GOT3 (cell line): ENCODE measurements around the gene RPS25.
A peak's percentile ranks its signal among the peaks of the same experiment; 100 is the strongest.
"Not testable (repeated sequence)": the region's sequence is repeated elsewhere in the genome, so short reads cannot be mapped to it uniquely, and the experiment has no call there.

ENCODE experiments used
- DNase-seq: peaks from one replicate; lab custom pipeline; 2025; ENCODE audit warnings: mixed read lengths; lab: John Stamatoyannopoulos, UW

RPS25 gene

DNA sequence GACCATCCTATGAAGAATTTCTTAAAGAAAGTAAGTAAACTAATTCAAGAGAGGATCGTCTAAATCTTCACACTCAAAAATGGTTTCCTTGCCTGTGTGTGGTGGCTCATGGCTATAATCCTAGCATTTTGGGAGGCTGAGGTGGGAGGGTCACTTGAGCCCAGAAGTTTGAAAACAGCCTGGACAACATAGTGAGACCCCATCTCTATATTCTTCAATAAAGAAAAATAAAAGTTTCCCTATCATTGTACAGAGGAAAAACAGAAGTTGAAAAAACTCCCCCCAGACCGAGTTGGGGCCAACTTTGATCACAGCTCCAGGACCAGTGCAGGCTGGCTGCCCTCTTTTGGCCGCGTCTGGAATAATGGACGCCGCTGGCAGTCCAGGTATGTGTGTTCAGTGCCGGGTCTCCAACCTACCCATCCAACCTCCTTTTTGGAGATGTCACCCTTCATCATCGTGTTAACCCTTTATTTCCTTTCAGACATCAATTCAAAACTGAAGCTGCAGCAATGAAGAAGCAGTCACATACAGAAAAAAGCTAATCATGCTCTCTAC lies 3.0 kb downstream of the RPS25 start:
- no peak for DNase-seq

DNA sequence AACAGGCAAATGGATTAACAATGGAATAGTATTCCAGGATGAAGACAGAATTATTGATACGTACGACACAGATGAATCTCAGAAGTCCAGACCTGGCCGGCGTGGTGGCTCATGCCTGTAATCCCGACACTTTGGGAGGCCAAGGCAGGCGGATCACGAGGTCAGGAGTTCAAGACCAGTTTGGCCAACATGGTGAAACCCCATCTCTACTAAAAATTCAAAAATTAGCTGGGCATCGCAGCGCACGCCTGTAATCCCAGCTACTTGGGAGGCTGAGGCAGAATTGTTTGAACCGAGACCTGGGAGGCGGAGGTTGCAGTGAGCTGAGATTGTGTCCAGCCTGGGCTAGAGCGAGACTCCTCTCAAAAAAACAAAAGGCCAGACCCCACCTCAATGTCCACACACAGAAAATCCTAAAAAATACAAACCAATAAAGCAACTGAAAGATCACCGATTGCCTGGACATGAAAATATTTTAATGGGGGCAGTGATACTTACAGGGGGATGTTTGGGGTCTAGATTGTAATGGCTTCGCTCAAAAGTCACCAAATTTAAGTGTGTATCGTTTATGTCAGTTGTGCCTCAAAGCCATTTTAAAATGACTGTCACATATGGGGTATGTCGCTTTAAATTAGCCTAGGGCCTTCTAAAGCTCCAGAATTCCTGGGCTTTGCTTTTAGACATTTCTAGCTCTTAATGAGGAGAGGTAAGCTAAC lies 3.8 kb downstream of the RPS25 start:
- no peak for DNase-seq

DNA sequence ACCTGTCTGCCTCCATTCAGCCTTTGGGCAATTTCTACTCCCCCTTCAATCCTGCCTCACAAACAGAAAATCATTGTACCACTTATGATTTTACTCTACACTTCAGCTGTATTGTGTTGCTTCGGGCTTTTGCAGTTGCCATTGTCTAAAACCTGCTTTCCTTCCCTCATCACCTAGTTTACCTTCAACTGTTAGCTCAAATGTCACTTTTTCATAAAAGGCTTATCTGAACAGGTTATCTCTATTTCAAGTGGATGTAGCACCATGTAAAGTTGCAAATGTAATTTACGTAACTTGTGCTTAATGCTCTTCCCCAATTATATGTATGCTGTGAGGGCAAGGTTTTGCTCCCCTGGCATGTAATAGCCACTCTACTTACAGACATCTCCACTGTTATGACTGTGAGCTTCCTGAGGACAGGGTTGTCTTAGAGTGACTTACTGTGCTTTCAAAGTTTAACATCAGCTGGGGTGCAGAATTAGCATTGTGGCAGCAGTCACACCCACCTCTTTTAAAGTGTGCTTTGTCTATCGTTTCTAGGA lies 5.4 kb downstream of the RPS25 start:
- DNase-seq, result no peak

DNA sequence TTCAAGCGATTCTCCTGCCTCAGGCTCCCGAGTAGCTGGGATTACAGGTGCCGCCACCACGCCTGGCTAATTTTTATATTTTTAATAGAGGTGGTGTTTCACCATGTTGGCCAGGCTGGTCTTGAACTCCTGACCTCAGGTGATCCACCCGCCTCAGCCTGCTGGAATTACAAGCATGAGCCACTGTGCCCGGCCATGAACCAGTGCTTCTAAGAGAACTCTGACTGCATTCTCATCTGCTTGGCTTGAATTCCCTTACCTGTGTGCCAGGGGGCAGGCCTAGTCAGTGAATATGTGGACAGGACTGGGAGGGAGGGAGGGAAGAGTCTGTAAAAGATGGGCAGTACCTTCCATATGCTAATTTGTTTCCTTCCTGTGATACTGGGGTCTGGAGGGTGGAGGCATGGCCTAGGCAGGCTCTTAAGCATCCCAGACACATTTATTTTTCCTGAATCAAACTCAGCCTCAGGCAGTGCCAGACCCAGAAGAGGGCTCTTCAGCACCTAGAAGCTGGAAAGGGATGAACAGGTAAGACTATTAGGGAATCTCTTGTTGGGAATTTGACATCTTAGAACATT lies 6.6 kb downstream of the RPS25 start:
- DNase-seq, result no peak

DNA sequence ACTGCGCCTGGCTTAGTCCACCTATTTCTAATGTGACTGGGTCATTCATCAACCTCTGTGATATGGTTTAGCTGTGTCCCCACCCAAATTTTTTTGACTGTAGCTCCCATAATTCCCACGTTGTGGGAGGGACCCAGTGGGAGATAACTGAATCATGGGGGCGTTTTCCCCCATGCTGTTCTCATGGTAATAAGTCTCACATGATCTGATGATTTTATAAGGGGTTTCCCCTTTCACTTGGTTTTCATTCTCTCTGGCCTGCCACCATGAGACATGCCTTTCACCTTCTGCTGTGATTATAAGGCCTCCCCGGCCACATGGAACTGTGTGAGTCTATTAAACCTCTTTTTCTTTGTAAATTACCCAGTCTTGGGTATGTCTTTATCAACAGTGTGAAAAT lies 11.5 kb downstream of the RPS25 start:
- no peak for DNase-seq

DNA sequence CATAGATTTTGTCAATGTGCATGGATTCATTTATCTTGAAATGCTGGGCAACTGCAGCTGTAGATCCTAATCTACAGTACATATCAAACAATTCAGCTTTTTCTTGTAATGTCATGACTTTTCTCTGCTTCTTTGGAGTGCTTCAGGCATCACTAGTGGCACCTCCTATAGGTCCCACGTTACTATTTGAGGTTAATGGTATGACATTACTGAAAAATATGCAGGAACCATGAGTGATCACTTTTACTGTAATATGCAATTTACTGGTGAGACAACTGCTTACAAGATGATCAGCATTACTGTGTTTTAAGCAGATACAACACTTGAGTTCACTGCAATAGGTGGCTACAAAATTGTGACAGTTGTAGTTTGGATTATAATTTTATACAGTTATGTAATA lies 17.2 kb downstream of the RPS25 start:
- DNase-seq, result no peak

DNA sequence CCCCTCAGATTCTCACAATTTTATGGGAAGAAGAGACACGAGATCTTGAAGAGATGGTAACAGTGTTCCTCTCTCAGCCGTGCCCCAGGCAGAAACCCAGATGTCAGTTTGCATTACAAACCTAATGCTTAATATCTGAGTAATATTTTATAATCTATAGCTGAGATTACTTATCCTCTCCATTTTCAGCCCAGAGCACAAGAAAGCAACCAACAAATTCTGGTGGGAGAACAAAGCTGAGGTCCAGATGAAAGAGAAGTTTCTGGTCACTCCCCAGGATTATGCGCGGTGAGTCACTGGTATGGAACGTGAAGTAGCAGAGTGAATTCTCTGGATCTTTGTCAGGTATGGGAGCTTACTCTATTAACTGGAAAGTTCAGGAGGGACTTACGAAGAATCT lies 19.3 kb downstream of the RPS25 start:
- no peak for DNase-seq

DNA sequence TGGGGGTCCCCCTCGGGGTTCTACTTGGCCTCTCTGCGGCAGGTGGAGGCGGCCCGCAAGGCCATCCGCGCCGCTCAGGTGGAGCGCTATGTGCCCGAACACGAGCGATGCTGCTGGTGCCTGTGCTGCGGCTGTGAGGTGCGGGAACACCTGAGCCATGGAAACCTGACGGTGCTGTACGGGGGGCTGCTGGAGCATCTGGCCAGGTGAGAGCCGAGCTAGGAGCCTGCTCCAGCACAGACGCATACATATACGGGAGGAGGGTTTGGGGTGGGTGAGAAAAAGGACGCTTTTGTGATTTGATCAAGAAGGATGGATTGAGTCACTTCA lies 19.8 kb downstream of the RPS25 start:
- no peak for DNase-seq

DNA sequence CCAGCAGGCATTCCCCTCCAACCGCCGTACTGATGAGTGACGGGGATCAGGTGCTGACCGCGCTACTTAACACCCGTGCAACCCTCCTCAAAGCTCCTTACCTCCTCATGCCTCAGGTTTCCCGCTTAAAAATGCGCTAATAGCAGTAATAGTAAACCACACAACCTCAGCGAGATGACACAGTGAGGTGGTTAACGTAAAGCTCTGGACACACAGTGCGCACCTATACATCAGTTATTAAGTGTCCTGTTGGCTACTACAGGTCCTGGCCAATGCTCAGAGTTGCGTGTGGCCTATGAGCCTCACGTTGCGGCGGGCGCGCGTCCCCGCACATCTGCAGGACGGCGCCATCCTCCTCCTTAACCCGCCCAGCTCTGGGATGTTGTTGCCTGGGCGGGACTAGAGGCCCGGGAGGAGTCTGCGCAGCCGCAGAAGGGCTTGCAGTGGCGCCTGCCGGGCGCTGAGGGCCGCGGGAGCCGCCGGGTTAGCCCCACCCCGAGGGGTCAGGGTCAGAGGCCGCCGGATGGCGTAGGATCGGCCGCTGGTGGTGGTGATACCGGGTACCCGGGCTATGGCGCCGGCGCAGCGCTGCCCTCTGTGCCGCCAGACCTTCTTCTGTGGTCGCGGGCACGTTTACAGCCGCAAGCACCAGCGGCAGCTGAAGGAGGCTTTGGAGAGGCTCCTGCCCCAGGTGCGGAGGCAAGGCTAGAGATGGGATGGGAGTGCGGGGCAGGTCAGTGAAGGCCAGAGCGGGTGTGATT lies 20.3 kb downstream of the RPS25 start, which contains the start of gene CENATAC:
CENATAC (plus strand) TSS at position 512 of the 761 bp plus-strand sequence; CDS start at position 572, 60 bp downstream.
- peak; percentile 42 for DNase-seq

DNA sequence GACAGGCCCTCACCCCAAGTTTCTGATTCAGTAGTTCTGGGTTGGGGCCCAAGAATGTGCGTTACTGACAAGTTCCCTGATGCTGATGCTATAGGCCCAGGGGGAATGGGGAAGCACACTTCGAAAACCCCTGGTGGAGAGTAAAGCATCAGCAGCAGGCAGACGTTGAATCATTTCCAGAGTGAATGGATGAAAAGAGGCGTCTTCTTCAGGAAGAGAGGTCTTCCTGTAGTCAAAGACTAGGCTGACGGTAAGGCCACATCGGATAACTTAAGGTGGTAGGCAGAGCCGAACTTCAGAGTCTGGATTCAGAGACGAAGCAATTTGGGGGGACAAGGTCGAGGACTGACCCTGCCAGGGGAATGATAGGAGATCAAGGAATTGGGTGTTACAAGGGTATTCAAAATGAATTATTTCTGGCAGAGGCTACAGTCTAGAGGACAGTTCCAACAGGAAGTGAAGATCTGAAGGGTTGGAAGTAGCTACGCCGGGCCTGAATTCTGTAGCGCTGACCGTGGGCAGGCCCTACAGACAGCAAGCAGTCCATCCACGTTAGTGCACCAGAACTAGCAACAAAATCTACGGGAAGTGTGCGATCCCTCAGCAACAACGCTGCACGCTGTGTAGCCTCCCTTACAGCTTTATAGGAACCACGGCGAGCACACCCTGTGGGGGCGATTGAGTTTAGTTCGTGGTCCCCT lies 21.1 kb downstream of the RPS25 start:
- no peak for DNase-seq

DNA sequence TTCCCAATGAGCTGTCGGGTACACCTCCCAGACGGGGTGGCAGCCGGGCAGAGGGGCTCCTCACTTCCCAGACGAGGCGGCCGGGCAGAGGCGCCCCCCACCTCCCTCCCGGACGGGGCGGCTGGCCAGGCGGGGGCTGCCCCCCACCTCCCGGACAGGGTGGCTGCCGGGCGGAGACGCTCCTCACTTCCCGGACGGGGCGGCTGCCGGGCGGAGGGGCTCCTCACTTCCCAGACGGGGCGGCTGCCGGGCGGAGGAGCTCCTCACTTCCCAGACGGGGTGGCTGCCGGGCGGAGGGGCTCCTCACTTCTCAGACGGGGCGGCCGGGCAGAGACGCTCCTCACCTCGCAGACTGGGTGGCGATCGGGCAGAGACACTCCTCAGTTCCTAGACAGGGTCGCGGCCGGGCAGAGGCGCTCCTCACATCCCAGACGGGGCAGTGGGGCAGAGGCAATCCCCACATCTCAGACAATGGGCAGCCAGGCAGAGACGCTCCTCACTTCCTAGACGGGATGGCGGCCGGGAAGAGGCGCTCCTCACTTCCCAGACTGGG lies 26.6 kb downstream of the RPS25 start:
- DNase-seq, result not testable (repeated sequence)

DNA sequence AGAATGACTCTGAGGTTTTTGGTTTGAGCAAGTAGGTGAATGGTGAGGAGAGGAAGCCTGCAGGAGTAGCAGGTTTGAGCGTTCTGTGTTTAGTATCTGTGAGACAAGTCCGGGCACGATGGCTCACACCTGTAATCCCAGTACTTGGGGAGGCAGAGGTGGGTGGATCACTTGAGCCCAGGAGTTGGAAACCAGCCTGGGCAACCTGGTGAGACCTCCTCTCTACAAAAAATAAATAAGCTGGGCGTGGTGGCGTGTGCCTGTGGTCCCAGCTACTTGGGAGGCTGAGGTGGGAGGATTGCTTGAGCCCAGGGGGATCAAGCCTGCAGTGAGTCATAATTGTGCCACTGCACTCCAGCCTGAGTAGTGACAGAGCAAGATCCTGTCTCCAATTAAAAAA lies 29.9 kb downstream of the RPS25 start:
- no peak for DNase-seq

DNA sequence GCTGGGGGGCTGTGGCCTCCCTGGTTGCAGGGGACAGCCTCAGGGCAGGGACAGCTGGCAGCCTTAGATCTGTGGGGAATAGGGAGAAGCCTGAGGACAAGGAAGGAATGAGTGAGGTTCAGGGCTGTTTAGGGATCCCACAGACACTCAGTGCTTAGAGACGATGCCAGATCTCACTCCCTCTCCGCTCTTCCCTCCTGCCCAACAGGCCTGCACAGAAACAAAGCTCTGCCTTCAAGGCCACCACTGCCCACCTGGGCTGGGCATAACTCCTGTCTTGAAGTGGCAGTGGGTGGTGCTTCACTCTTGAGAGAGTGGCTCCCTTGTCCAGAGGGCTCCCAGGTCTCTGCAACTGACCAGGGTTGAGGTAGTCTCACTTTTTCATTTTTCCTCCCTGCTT lies 33.3 kb downstream of the RPS25 start:
- DNase-seq, result no peak

DNA sequence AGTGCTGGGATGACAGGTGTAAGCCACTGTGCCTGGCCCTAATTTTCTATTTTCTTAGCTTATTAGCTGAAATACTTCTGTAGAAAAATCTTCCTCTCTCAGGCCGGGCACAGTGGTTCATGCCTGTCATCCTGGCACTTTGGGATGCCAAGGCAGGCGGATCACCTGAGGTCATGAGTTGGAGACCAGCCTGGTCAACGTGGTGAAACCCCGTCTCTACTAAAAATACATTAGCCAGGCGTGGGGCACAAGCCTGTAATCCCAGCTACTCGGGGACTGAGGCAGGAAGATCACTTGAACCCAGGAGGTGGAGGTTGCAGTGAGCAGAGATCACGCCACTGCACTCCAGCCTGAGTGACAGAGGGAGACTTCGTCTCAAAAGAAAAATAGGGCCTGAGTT lies 33.8 kb downstream of the RPS25 start:
- not testable (repeated sequence) for DNase-seq

DNA sequence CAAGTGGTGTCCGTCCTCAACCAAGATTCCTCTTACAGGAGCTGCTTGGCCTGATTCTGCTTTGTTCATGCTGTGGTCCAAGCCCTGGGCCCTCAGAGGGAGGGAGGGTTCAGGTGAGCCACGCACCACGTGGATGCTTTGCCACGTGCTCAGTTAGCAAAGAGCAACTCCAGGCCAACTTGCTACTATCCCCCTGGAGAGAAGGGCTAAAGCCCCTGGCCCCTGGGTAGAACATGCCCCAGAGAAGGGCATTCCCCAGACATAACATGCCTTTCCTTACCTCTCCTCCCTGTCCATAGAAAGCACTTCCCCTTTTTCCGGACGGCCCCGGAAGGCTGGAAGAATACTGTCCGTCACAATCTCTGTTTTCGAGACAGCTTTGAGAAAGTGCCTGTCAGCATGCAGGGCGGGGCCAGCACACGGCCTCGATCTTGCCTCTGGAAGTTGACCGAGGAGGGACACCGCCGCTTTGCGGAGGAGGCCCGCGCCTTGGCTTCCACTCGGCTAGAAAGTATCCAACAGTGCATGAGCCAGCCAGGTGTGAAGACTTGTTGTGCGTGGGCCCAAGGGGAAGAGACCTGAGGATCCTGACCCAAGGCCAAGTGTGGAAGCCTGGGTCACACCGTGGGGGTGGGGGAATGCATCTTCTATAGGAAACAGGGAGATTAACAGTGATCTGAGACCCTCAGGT lies 37.8 kb downstream of the RPS25 start:
- no peak for DNase-seq

DNA sequence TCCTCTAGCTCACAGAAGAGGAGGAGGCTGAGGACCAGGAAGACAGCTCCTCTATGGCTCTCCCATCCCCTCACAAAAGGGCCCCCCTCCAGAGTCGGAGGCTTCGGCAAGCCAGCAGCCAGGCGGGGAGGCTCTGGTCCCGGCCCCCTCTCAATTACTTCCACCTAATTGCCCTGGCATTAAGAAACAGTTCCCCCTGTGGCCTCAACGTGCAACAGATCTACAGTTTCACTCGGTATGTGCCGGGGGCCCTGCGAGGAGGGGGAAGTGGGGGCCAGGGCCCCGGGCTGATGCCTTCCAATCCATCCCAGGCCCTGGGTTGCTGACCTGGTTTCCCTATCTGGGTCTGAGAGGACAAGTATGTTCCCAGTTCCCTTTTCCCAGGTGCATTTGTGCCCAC lies 38.7 kb downstream of the RPS25 start:
- DNase-seq, result no peak

DNA sequence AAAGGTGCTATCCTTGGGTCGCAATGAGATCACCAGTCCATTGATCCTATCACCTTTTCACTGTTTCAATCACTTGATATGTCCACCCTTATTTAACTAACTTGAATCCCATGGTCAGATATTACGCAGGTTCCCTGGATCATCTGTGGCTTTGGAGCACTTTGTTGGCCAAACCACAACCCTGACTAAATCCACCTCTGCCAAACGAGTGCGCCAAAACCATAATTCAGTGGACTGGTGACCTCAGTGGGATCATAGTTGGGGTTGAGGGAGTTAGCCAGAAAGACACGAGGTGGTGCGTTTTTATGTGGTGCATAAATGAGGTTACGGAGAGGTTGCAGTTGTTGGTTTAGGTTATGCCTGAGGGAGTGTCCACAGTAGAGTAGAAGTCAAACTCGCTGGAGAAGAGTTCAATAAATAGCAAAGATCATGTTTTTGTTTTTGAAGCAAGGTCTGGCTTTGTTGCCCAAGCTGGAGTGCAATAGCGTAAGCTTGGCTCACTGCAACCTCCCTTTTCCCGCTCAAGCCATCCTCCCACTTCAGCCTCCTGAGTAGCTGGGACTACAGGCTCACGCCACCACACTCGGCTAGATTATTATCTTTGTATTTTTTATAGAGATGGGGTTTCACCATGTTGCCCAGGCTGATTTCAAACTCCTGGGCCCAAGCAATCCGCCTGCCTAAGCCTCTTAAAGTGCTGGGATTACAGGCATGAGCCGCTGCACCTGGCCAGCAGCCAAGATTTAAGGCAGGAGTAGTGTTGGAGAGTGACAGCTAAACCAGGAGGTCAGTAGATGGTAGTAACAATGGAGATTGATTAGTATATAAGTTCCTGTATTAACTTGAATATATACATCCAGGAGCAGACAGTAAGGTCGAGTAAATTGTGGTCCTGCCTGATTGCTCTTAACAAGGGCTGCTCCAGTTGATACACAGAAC lies 42.1 kb downstream of the RPS25 start:
- no peak for DNase-seq

DNA sequence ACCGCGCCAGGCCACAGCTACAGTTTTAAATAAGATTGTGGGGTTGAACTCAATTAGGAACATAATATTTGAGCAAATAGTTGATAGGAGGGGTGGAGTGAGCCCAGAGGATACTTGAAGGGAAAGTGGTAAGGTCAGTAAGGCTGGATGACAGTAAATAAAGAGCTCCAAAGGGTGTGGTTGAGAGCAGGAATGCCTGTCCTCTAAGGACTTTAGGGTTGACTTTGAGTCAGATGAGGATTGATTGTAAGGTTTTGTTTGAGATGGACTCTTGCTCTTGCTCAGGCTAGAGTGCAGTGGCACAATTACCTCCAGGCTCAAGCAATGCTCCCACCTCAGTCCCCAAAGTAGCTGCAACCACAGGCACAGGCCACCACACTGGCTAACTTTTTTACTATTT lies 44.2 kb downstream of the RPS25 start:
- DNase-seq, result no peak

DNA sequence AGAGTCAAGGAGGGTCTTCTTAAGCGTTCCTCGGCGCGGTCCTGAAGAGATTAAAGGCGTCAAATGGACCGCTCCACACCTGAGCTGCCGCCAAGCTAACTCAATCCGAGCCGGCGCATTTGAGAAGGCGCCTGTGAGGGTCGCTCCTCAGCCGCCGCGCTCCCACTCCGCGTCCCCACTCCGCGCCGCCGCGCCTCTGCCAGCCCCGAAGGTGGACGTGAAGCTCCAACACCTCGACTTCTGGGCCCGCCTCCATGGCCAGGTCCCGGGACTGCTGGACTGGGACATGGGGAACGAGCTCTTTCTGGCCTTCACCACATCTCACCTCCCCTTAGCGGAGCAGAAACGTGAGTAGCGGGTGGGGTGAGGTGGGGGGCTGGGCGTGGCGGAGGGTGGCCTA lies 46.5 kb downstream of the RPS25 start, which contains the start of gene FOXR1:
FOXR1 (plus strand) TSS at position 116 of the 400 bp plus-strand sequence; CDS start at position 287, 171 bp downstream.
- no peak for DNase-seq

DNA sequence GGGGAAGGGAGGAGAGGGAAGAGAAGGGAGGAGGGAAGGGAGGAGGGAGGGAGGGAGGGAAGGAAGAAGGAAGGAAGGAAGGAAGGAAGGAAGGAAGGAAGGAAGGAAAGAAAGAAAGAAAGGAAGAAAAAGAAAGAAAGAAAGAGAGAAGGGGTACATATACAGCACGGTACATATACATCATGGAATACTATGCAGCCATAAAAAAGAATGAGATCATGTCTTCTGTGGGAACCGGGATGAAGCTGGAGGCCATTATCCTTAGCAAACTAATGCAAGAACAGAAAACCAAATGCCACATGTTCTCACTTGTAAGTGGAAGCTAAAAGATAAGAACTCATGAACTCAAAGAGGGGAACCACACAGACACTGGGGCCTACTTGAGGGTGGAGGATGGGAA lies 48.6 kb downstream of the RPS25 start:
- DNase-seq, result not testable (repeated sequence)
